Measurements from ENCODE around the gene SOX13.

SOX13 gene

GRCh38 chr1:204072931-204073836 lies at the start of gene SOX13:
Gene SOX13 (plus strand): TSS chr1:204073115. CDS start chr1:204112916, 39,801 bp downstream.
- TF ChIP-seq GATA1 (IDR thresholded peaks at IDR 0.05; ENCODE audit: low read depth, low read length) (no peak), POLR2A (IDR thresholded peaks at IDR 0.05; ENCODE audit: low read length) (no peak)
- DNase-seq = peak; percentile 22 to 32

- DNase-seq = no peak
- TF ChIP-seq GATA1 (IDR thresholded peaks at IDR 0.05; ENCODE audit: low read depth, low read length) (no peak), POLR2A (IDR thresholded peaks at IDR 0.05; ENCODE audit: low read length) (no peak)
These were observed 46.8 kb upstream of the SOX13 start for GRCh38 chr1:204025917-204026707.

DNA sequence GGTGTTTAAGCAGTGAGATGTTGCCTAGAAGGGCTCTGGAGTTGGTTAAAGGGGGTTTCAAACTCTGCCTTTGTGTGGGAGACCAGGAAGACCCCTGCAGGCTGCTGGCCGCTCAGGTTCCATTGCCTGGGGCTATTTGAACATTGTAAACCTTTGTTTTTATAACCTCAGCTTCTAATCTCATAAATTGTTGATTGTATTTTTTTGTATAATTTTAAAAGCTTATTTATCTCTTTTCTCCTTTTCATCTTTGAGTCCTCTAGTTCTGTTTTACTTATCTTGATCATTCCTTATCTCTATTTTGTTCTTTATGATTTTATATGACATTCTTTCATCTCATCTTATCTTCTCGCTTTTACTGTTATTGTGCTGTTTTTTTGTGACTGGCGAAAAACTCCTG lies 45.5 kb upstream of the SOX13 start:
- TF ChIP-seq POLR2A (IDR thresholded peaks at IDR 0.05; ENCODE audit: low read length) = no peak
- TF ChIP-seq GATA1 (IDR thresholded peaks at IDR 0.05; ENCODE audit: low read depth, low read length) = no peak
- DNase-seq = no peak

- no peak for DNase-seq
- TF ChIP-seq GATA1 (IDR thresholded peaks at IDR 0.05; ENCODE audit: low read depth, low read length) (no peak), POLR2A (IDR thresholded peaks at IDR 0.05; ENCODE audit: low read length) (no peak)
These were observed 43.9 kb upstream of the SOX13 start for GRCh38 chr1:204029016-204029415.

- no peak for DNase-seq
- no peak for TF ChIP-seq GATA1 (IDR thresholded peaks at IDR 0.05; ENCODE audit: low read depth, low read length)
- no peak for TF ChIP-seq POLR2A (IDR thresholded peaks at IDR 0.05; ENCODE audit: low read length)
These were observed 41.7 kb upstream of the SOX13 start for GRCh38 chr1:204031098-204031710.

DNA sequence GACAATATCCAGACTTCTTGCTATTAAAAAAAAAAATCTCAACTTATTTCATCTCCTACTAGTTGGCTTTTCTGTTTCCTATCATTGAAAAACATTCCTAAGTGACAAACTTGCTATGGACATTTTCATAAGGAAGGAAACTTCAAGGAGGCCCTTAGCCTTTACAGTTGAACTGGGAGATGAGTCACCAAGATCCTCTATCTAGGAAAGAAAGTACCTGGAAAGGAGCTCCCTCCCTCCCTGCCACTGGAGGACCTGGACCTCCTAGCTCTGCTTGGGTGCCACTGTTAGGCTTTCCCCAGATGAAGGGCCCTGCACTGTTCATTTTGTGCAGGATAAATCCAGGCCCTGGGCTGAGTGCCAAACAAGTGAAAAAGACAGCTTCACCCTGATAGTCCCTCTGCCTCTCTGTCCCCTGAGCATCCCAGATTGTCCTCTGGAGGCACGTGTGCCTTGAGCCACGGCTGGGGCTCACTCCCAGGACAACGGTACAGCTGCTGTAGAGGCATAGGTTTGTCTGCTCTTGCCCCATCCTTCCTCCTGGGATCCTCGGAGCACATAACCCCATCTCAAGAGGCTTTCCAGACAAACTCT lies 40.2 kb upstream of the SOX13 start:
- TF ChIP-seq POLR2A (IDR thresholded peaks at IDR 0.05; ENCODE audit: low read length) = no peak
- TF ChIP-seq GATA1 (IDR thresholded peaks at IDR 0.05; ENCODE audit: low read depth, low read length) = no peak
- no peak for DNase-seq

GRCh38 chr1:204033306-204033705 lies 39.6 kb upstream of the SOX13 start:
- TF ChIP-seq POLR2A (IDR thresholded peaks at IDR 0.05; ENCODE audit: low read length) (no peak), GATA1 (IDR thresholded peaks at IDR 0.05; ENCODE audit: low read depth, low read length) (no peak)
- DNase-seq = no peak

GRCh38 chr1:204036882-204037655 lies 35.8 kb upstream of the SOX13 start:
- TF ChIP-seq POLR2A (IDR thresholded peaks at IDR 0.05; ENCODE audit: low read length) (no peak), GATA1 (IDR thresholded peaks at IDR 0.05; ENCODE audit: low read depth, low read length) (no peak)
- no peak for DNase-seq

DNA sequence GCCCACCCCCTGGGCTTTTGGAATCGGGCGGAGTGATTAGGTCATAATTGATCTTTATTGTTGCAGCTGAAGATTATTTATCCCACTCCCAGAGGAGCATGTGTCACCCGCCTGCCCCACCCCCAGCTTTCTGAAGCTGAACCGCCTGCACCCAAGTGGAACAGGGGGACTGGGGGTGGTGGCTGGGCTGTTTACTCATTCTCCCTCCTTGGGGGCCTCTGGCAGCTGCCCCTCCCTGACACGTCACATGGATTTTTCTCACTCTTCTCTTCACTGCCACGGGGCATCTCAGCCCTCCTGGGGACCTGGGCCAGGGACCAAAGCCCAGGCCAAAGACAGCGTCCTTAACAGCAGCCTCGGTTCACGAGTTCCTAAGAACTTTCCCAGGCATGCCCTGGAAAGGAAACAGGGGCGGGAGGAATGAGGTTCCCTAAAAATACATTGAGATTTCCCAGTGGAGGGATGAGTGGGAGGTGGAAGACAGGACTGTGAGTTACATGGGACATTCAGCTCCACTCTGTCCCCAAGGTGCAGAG lies 31.6 kb upstream of the SOX13 start:
- TF ChIP-seq GATA1 (IDR thresholded peaks at IDR 0.05; ENCODE audit: low read depth, low read length) (no peak), POLR2A (IDR thresholded peaks at IDR 0.05; ENCODE audit: low read length) (no peak)
- DNase-seq = no peak

DNA sequence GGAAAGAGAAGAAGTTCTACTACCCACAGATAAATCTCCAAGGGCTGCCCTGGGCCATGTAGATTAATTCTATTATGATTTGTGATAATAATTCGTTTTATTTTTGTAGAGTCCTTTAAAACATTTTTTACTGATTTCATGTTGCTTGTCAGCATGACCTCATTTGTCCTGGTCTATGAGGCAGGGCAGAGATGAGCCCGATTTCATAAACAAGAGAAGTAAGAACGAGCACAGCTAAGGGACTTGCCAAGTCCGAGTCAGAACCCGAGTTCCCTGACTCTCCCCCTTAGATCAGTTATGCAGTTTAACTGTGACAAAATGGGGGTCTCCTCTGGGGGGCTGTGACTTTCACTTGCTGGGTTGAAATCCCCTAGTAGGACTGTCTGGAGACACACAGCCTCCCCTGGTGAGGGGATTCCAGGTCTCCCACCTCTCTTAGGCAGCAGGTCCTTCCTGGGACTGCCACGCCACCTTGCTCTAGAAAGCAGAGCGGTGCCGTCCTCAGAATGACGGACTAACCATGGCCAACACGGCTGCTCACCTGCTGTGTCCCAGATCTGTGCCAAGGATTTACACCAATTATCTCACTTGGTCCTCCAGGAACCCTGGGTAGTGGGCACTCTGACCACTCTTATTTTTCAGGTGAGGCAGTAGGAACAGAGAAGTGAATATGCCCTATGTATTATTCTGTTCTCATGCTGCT lies 31.0 kb upstream of the SOX13 start:
- DNase-seq = no peak
- TF ChIP-seq POLR2A (IDR thresholded peaks at IDR 0.05; ENCODE audit: low read length) (no peak), GATA1 (IDR thresholded peaks at IDR 0.05; ENCODE audit: low read depth, low read length) (no peak)

DNA sequence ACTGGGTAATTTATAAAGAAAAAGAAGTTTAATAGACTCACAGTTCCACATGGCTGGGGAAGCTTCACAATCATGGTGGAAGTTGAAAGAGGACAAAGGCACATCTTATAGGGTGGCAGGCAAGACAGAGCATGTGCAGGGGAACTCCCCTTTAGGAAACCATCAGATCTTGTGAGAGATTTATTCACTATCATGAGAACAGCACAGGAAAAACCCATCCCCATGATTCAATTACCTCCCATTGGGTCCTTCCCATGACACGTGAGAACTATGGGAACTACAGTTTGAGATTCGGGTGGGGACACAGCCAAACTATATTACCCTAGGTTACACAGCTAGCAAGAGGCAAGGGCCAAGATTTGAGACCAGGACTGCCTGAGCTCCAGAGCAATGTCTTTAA lies 30.4 kb upstream of the SOX13 start:
- TF ChIP-seq GATA1 (IDR thresholded peaks at IDR 0.05; ENCODE audit: low read depth, low read length) (no peak), POLR2A (IDR thresholded peaks at IDR 0.05; ENCODE audit: low read length) (no peak)
- DNase-seq = no peak

- DNase-seq = no peak
- TF ChIP-seq POLR2A (IDR thresholded peaks at IDR 0.05; ENCODE audit: low read length) (no peak), GATA1 (IDR thresholded peaks at IDR 0.05; ENCODE audit: low read depth, low read length) (no peak)
These were observed 29.2 kb upstream of the SOX13 start for GRCh38 chr1:204043680-204044079.

All from erythroblast (primary cell).